ENCODE results near the gene CEP72.

The CEP72 gene

GRCh38 chr5:661891-662750 lies 50.0 kb downstream of the CEP72 start:
- no peak for DNase-seq (ENCODE audit: extremely low spot score)
- TF ChIP-seq L3MBTL2 (conservative IDR thresholded peaks at IDR 0.05), result no peak
- TF ChIP-seq LEF1 (IDR thresholded peaks at IDR 0.05; ENCODE audit: borderline replicate concordance), result no peak
- no peak for TF ChIP-seq SUZ12 (IDR thresholded peaks at IDR 0.05)
- TF ChIP-seq SP1 (IDR thresholded peaks at IDR 0.05), result no peak
- no peak for TF ChIP-seq HDGF (IDR thresholded peaks at IDR 0.05; ENCODE audit: borderline replicate concordance)
- no peak for TF ChIP-seq BHLHE40 (IDR thresholded peaks at IDR 0.05; ENCODE audit: borderline replicate concordance)
- no peak for TF ChIP-seq CTBP1 (IDR thresholded peaks at IDR 0.05; ENCODE audit: borderline replicate concordance)
- TF ChIP-seq ARNT (IDR thresholded peaks at IDR 0.05), result no peak
- TF ChIP-seq ELF4 (IDR thresholded peaks at IDR 0.05), result no peak
- no peak for TF ChIP-seq NFRKB (IDR thresholded peaks at IDR 0.05)
- ChIA-PET CTCF (no interaction called here), POLR2A (no interaction called here)

GRCh38 chr5:662751-663435 lies 50.8 kb downstream of the CEP72 start:
- DNase-seq (ENCODE audit: extremely low spot score), result no peak
- POLR2A ChIA-PET, result no interaction called here
- CTCF ChIA-PET, result no interaction called here
- TF ChIP-seq FOXM1 (IDR thresholded peaks at IDR 0.05; ENCODE audit: borderline replicate concordance), result no peak
- no peak for TF ChIP-seq ELF4 (IDR thresholded peaks at IDR 0.05)
- TF ChIP-seq L3MBTL2 (conservative IDR thresholded peaks at IDR 0.05), result no peak
- no peak for TF ChIP-seq FOXK2 (IDR thresholded peaks at IDR 0.05)
- TF ChIP-seq BHLHE40 (IDR thresholded peaks at IDR 0.05; ENCODE audit: borderline replicate concordance), result no peak
- TF ChIP-seq HDGF (IDR thresholded peaks at IDR 0.05; ENCODE audit: borderline replicate concordance), result no peak
- no peak for TF ChIP-seq SP1 (IDR thresholded peaks at IDR 0.05)
- TF ChIP-seq LEF1 (IDR thresholded peaks at IDR 0.05; ENCODE audit: borderline replicate concordance), result no peak
- no peak for TF ChIP-seq PKNOX1 (IDR thresholded peaks at IDR 0.05)
- TF ChIP-seq FOXA1 (IDR thresholded peaks at IDR 0.05), result no peak
- TF ChIP-seq CTBP1 (IDR thresholded peaks at IDR 0.05; ENCODE audit: borderline replicate concordance), result no peak
- no peak for TF ChIP-seq SUZ12 (IDR thresholded peaks at IDR 0.05)

- TF ChIP-seq SP1 (IDR thresholded peaks at IDR 0.05) (no peak), FOXK2 (IDR thresholded peaks at IDR 0.05) (no peak), CTBP1 (IDR thresholded peaks at IDR 0.05; ENCODE audit: borderline replicate concordance) (no peak), BHLHE40 (IDR thresholded peaks at IDR 0.05; ENCODE audit: borderline replicate concordance) (no peak), L3MBTL2 (conservative IDR thresholded peaks at IDR 0.05) (no peak), SUZ12 (IDR thresholded peaks at IDR 0.05) (no peak), ELF4 (IDR thresholded peaks at IDR 0.05) (no peak), ARNT (IDR thresholded peaks at IDR 0.05) (no peak), FOXA1 (IDR thresholded peaks at IDR 0.05) (no peak), TARDBP (IDR thresholded peaks at IDR 0.05) (no peak), PKNOX1 (IDR thresholded peaks at IDR 0.05) (no peak), LEF1 (IDR thresholded peaks at IDR 0.05; ENCODE audit: borderline replicate concordance) (no peak), FOXM1 (IDR thresholded peaks at IDR 0.05; ENCODE audit: borderline replicate concordance) (no peak), HDGF (IDR thresholded peaks at IDR 0.05; ENCODE audit: borderline replicate concordance) (no peak), ZNF384 (IDR thresholded peaks at IDR 0.05) (no peak), NFRKB (IDR thresholded peaks at IDR 0.05) (no peak)
- ChIA-PET POLR2A (no interaction called here), CTCF (no interaction called here)
These were observed 51.5 kb downstream of the CEP72 start for GRCh38 chr5:663436-664342.

GRCh38 chr5:664343-664993 lies 52.3 kb downstream of the CEP72 start:
- ChIA-PET CTCF (no interaction called here), POLR2A (no interaction called here)
- DNase-seq (ENCODE audit: extremely low spot score), result no peak
- TF ChIP-seq PKNOX1 (IDR thresholded peaks at IDR 0.05) (no peak), HDGF (IDR thresholded peaks at IDR 0.05; ENCODE audit: borderline replicate concordance) (no peak), SP1 (IDR thresholded peaks at IDR 0.05) (no peak), FOXA1 (IDR thresholded peaks at IDR 0.05) (no peak), LEF1 (IDR thresholded peaks at IDR 0.05; ENCODE audit: borderline replicate concordance) (no peak), BHLHE40 (IDR thresholded peaks at IDR 0.05; ENCODE audit: borderline replicate concordance) (no peak), FOXK2 (IDR thresholded peaks at IDR 0.05) (no peak), ZNF384 (IDR thresholded peaks at IDR 0.05) (no peak), L3MBTL2 (conservative IDR thresholded peaks at IDR 0.05) (no peak), CTBP1 (IDR thresholded peaks at IDR 0.05; ENCODE audit: borderline replicate concordance) (no peak), TARDBP (IDR thresholded peaks at IDR 0.05) (no peak), SUZ12 (IDR thresholded peaks at IDR 0.05) (no peak), ELF4 (IDR thresholded peaks at IDR 0.05) (no peak), NFRKB (IDR thresholded peaks at IDR 0.05) (no peak), ARNT (IDR thresholded peaks at IDR 0.05) (no peak)

More at GRCh38 chr5:663436-664342, 51.5 kb downstream of the CEP72 start:
- DNase-seq (ENCODE audit: extremely low spot score), result no peak
